Left ventricle myocardium inferior (tissue), 1 donor: ENCODE measurements around the gene ASH1L. TPM values are rescaled to one million over a fixed set of nuclear protein-coding genes. Genes with fewer than 3 reads are reported as not detected.

ENCODE experiments used
- DNase-seq: peaks from one replicate; pipeline ENCODE4 v3.0.0-alpha.2; 2020
- H3K27ac ChIP-seq: fragments of 200-600 bp; replicated peaks from 2 replicates; pipeline ENCODE4 v1.8.0; 2021
- H3K27me3 ChIP-seq: fragments of 200-600 bp; 2 replicates; pipeline ENCODE4 v1.8.0; 2021; ENCODE audit warnings: low read depth
- H3K36me3 ChIP-seq: fragments of 200-600 bp; 2 replicates; pipeline ENCODE4 v1.8.0; 2021
- H3K4me1 ChIP-seq: fragments of 200-600 bp; 2 replicates; pipeline ENCODE4 v1.8.0; 2021
- H3K4me3 ChIP-seq: fragments of 200-600 bp; 2 replicates; pipeline ENCODE4 v1.8.0; 2021; ENCODE audit warnings: mild to moderate bottlenecking, moderate library complexity
- H3K9me3 ChIP-seq: fragments of 200-600 bp; replicated peaks from 2 replicates; pipeline ENCODE4 v1.8.0; 2021
- intact Hi-C: fragments of 100-400 bp; cut with micrococcal nuclease; formaldehyde crosslinking; loops from one replicate; pipeline ENCODE4 v1.11.0; 2022
- total RNA-seq: library from RNA; stranded (reverse); fragmentation: NEBNext Ultra II Directional; extraction: Animal tissue kit (Norgen Biotek cat#: 25700); gene quantifications from one replicate; pipeline ENCODE4 v1.2.1, GENCODE V29; 2021
- TF ChIP-seq, protein P1 (sequence below): fragments of 200-600 bp; IDR thresholded peaks from 2 replicates; pipeline ENCODE4 v1.8.0; 2021; ENCODE audit warnings: antibody characterized with exemption, mild to moderate bottlenecking, borderline replicate concordance
- donor health status: DM: no; HTN: yes; CAD: no; lungs with severe emphysema.

The ASH1L gene
- total RNA-seq, 1 donor from 2014 or later = 38.7 TPM

DNA sequence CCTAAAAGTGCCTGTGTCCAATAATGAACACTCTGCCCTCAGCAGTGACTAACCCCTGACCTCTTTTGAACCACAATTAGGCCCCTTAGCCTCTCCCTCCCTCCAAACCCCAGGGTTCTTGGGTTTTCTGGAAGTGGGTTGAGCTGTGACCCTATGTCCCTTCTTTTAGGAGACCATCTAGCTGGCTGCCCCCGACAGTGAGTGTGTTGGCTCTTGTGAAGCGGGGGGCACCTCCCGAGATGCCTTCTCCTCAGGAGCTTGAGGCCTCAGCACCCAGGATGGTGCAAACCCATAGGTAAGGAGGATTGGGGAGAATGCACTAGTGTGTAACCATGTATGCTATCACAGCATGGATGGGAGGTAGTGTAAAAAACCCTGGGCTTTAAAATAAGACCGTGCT is 234.6 kb downstream of the ASH1L start:
- Histone ChIP-seq H3K27me3 (no peaks in the 10 kb centered on the region), H3K4me1 (peaks cover 21% of the 10 kb centered on the region), H3K27ac (no peak overlapping the region), H3K4me3 (no peak overlapping the region), H3K36me3 (peaks cover 56% of the 10 kb centered on the region), H3K9me3 (no peaks in the 10 kb centered on the region)
- no peak for DNase-seq
- intact Hi-C loops = no loop called here
- TF ChIP-seq, protein P1, sequence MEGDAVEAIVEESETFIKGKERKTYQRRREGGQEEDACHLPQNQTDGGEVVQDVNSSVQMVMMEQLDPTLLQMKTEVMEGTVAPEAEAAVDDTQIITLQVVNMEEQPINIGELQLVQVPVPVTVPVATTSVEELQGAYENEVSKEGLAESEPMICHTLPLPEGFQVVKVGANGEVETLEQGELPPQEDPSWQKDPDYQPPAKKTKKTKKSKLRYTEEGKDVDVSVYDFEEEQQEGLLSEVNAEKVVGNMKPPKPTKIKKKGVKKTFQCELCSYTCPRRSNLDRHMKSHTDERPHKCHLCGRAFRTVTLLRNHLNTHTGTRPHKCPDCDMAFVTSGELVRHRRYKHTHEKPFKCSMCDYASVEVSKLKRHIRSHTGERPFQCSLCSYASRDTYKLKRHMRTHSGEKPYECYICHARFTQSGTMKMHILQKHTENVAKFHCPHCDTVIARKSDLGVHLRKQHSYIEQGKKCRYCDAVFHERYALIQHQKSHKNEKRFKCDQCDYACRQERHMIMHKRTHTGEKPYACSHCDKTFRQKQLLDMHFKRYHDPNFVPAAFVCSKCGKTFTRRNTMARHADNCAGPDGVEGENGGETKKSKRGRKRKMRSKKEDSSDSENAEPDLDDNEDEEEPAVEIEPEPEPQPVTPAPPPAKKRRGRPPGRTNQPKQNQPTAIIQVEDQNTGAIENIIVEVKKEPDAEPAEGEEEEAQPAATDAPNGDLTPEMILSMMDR = no peak

DNA sequence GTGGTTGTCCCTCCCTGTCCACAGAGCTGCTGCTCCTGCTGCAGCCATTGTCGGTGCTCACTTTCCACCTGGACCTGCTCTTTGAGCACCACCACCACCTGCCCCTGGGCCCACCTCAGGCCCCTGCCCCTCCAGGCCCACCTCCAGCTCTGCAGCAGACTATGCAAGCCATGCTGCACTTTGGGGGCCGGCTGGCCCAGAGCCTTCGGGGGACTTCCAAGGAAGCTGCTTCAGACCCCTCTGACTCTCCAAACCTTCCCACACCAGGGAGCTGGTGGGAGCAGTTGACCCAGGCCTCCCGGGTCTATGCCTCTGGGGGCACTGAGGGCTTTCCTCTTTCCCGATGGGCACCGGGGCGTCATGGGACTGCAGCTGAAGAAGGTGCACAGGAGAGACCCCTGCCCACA is 236.0 kb downstream of the ASH1L start:
- intact Hi-C loops = no loop called here
- no peak for DNase-seq
- Histone ChIP-seq H3K27ac (no peak overlapping the region), H3K4me1 (peaks cover 35% of the 10 kb centered on the region), H3K27me3 (no peaks in the 10 kb centered on the region), H3K4me3 (no peak overlapping the region), H3K9me3 (no peaks in the 10 kb centered on the region), H3K36me3 (peaks cover 51% of the 10 kb centered on the region)
- TF ChIP-seq, protein P1 = no peak

DNA sequence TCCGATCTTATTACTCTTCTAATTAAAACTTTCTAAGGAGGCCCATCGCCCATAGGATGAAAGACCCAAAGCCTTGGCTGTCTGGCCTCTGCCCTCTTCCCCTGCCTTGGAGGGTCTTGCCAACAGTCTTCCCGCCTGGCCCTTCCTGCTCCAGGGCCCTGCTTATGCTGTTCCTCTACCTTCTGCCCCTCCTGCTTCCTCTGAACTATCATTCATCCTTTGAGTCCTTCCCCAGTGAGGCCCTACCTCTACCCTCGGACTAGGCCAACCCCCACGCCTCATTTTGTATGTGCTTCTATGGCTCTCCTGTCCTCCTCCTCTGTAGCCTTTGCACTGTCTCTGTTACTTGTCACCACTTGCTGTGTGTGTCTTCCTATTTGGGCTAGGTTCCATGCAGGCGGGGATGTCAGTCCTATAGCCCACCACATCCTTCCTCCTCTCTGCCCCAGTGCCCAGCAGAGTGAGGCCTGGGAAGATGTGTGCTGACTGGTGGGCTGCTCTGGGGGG is 236.5 kb downstream of the ASH1L start:
- H3K9me3 ChIP-seq = no peaks in the 10 kb centered on the region
- H3K27ac ChIP-seq = no peak overlapping the region
- intact Hi-C loops = no loop called here
- no peak overlapping the region for H3K4me3 ChIP-seq
- H3K27me3 ChIP-seq = no peaks in the 10 kb centered on the region
- TF ChIP-seq, protein P1 = no peak
- peaks cover 45% of the 10 kb centered on the region for H3K36me3 ChIP-seq
- H3K4me1 ChIP-seq = peaks cover 40% of the 10 kb centered on the region
- no peak for DNase-seq

DNA sequence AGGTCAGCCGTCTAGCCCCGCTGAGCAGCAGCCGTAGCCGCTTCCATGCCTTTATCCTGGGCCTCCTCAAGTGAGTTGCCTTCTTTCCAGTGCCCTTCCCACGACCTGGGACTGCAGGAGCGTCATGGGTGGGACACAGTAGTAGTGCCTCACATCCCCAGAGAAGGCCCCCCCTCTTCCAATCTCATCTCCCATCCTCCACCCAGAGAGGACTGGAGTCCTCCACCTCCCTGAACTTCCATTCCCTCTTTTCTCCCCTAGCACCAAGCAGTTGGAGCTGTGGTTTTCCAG is 237.1 kb downstream of the ASH1L start:
- TF ChIP-seq, protein P1 = no peak
- Histone ChIP-seq H3K36me3 (peaks cover 40% of the 10 kb centered on the region), H3K9me3 (no peaks in the 10 kb centered on the region), H3K4me1 (peaks cover 46% of the 10 kb centered on the region), H3K4me3 (peak overlapping the region; percentile 85), H3K27ac (peak overlapping the region; percentile 99), H3K27me3 (no peaks in the 10 kb centered on the region)
- no peak for DNase-seq
- intact Hi-C loops = no loop called here

DNA sequence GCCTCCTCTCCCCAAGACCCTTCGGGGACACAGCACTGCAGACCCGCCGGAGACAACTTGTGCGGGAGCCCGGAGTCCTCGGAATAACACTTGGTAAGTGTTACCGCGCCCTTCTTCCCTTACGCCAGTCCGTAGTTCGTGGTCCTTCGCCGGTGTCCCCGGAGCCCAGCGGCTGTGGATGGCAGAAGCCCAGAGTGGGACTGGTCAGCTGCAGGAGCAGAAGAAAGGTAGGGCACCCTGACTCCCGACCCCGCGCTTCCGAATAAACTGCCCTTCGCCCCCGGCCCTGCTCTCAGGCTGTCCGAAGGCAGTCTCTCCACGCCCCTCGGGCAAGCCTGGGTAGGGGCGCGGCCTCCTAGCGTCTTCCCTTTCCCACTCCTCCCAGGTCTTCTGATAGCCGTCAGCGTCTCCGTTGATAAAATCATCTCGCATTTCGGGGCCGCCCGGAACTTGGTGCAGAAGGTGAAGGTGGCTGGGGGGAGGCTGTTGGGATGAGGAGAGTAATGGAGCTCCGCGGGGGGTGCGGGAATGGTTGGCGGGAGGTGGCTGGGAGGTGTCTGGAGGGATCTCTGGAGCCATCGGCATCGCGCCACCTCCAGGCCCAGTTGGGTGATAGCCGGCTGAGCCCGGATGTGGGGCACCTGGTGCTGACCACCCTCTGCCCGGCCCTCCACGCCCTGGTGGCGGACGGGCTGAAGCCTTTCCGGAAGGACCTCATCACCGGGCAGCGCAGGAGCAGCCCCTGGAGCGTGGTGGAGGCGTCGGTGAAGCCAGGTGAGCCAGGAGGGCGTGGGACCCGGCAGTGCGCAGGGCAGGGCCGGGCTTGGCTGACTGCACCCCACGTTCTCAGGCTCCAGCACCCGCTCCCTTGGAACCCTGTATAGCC is 237.6 kb downstream of the ASH1L start:
- DNase-seq = peak; percentile 46
- Histone ChIP-seq H3K27ac (peak overlapping the region; percentile 99), H3K9me3 (no peaks in the 10 kb centered on the region), H3K27me3 (no peaks in the 10 kb centered on the region), H3K36me3 (peaks cover 34% of the 10 kb centered on the region), H3K4me3 (peak overlapping the region; percentile 85), H3K4me1 (peaks cover 52% of the 10 kb centered on the region)
- TF ChIP-seq, protein P1 = peak; percentile 46
- intact Hi-C loops = loop anchor here (5.0 kb wide), 1 partner anchor 48 kb away; the partner anchor contains the start of gene HCN3
